Activated CD8-positive, alpha-beta memory T cell treated with anti-CD3 and anti-CD28 coated beads, Interleukin-2, amount 10 ng/mL, durations not matched to agents 7 days and 5 days (primary cell): ENCODE results near the gene CRIP1. TPM values are rescaled to one million over a fixed set of nuclear protein-coding genes. Genes with fewer than 3 reads are reported as not detected.

ENCODE experiments used
- ATAC-seq: fragments of 150-1000 bp; cut with Tn5 transposase; one replicate; pipeline ENCODE4 v1.10.0; 2021; ENCODE audit warnings: moderate library complexity
- CTCF ChIA-PET: fragments of 350-600 bp; sonication (Branson Sonifier 250); formaldehyde crosslinking; loops from one replicate; lab custom pipeline; 2021; ENCODE audit warnings: antibody characterized with exemption; lab: Charles Lee
- DNase-seq: peaks from one replicate; pipeline ENCODE4 v3.0.0-alpha.2; 2020
- H3K27ac Mint-ChIP-seq: one replicate; pipeline ENCODE4 v1.8.0; 2021; ENCODE audit warnings: mild to moderate bottlenecking, mixed read lengths
- H3K27me3 Mint-ChIP-seq: one replicate; pipeline ENCODE4 v1.8.0; 2021; ENCODE audit warnings: mixed read lengths
- H3K36me3 Mint-ChIP-seq: one replicate; pipeline ENCODE4 v1.8.0; 2021; ENCODE audit warnings: mild to moderate bottlenecking, mixed read lengths
- H3K4me1 Mint-ChIP-seq: one replicate; pipeline ENCODE4 v1.8.0; 2021; ENCODE audit warnings: mixed read lengths
- H3K4me3 Mint-ChIP-seq: one replicate; pipeline ENCODE4 v1.8.0; 2021; ENCODE audit warnings: mild to moderate bottlenecking, moderate library complexity, mixed read lengths
- H3K9me3 Mint-ChIP-seq: one replicate; pipeline ENCODE4 v1.8.0; 2022; ENCODE audit warnings: low read depth, mixed read lengths
- total RNA-seq, 2 experiments: library from RNA; stranded (reverse); gene quantifications; one replicate each; pipeline ENCODE4 v1.2.3, GENCODE V29; 2021

CRIP1 gene
- total RNA-seq, 2 experiments from 2014 or later = 546 to 574 TPM

DNA sequence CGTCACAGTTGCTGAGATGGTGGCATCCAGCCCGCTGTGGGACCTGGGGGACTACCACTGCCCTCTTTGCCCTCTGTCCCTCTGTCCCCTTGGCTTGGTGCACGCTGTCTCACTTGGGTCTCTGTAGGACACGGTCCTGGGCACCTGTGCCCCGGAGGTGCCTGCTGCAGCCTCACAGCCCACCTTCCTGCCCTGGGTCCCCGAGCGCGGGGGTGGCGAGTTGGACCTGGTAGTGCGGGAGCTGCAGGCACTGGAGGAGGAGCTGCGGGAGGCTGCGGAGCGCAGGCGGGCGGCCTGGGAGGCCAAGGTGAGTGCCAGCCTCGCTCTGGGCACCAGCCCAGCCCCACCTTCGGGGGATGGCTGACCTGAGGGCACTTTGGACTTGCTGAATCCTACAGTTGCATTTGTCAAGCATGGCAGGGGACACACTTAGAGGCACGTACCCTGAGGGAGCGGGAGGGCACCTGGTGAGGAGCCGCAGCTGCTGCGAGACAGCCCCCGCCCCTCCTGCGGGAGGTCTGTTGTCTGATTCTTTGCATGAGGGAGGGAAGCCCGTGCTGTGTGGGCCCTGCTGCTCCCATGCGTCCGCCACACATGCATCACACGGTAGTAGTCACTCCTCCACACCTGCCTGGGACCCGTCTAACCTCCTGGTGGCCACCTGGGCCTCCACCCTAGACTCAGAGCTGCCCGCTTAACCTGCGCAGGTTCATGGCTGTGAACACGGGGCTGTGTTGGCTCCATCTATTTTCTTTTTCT is 11.2 kb downstream of the CRIP1 start:
- no peaks in the 10 kb centered on the region for H3K27me3 Mint-ChIP-seq

DNA sequence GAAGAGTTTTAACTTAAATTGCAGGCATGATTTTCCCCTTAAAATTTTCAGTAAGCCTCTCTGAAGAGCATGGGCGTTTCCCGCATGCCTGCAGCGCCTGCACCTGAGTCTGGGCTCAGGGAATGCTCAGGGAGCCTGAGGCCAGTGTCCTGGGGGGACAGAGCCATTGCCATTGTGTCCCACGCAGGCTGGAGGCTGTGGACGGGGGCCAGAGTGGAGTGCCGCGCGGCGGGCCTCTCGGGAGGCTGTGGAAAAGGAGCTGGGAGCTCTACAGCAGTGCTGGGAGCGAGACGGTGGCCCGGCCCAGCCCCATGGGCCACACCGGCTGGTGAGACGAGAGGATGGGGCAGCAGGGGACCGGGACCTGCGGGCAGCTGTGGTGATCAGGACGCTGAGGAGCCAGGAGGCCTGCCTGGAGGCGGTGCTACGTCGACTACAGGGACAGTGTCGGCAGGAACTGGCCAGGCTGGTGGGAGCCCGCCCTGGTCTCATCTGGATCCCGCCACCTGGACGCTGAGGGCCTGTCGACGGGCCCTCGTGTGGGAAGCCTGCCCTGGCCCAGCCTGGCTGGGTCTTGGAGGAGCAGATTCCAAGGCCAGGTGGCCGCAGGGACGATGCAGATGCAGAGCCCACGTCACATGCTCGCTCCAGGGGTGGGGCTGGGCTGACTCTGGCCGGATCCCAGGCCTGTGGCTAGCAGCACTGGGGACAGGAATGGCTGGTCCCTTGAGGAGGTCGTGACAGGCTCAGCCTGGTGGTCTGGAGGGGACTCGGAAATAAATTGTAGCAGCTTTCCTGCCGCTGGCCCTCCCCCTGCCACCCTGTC is 12.0 kb downstream of the CRIP1 start:
- Mint-ChIP-seq H3K4me1 (no peaks in the 10 kb centered on the region), H3K9me3 (no peaks in the 10 kb centered on the region), H3K4me3 (no peak overlapping the region), H3K36me3 (no peaks in the 10 kb centered on the region), H3K27me3 (no peaks in the 10 kb centered on the region), H3K27ac (no peak overlapping the region)
- no peak for DNase-seq
- CTCF ChIA-PET = no interaction called here
- ATAC-seq = no peak

More for the DNA sequence above, 11.2 kb downstream of the CRIP1 start:
- no peak overlapping the region for H3K27ac Mint-ChIP-seq
- no peaks in the 10 kb centered on the region for H3K4me1 Mint-ChIP-seq
- no peak overlapping the region for H3K4me3 Mint-ChIP-seq
- ATAC-seq = no peak
- DNase-seq = no peak
- H3K9me3 Mint-ChIP-seq = no peaks in the 10 kb centered on the region
- H3K36me3 Mint-ChIP-seq = no peaks in the 10 kb centered on the region
- CTCF ChIA-PET = no interaction called here

DNA sequence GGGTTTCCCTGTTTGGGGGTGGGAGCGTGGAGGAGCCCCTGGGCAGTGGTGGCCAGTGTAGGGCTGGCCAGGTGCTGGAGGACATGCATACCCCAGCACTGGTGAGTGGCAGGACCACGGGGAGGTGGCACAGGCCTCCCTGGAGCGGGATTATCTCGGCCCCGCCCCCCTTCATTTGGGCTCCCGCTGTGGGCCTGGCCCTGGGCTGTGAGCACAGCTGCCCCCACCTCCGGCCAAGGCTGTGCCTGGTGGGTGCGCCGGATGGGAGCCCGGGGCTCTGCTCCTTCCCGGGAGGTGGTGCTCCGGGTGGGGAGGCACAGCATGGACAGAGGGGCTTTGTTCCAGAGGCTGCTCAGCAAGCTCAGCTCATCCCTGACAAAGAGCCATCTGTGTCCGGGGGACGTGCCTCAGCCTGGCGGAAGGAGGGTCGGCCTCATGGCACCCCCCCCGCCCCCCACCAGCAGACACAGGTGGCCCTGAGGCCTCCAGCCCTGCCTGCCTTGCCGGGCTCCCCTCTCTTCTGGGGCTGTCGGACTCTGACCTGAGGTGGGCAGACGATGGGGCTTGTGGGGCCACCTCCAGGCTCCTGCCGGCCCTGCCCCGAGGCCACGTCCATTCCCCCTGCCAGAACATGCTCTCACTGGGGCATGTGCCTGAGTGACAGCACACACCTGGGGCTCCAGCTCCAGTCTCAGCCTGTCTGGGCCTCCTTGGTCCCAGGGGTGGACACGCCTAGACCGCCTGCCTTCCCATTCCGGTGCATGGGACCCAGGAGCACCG is 12.8 kb downstream of the CRIP1 start:
- Mint-ChIP-seq H3K9me3 (no peaks in the 10 kb centered on the region), H3K4me3 (no peak overlapping the region), H3K27ac (no peak overlapping the region), H3K27me3 (no peaks in the 10 kb centered on the region), H3K36me3 (no peaks in the 10 kb centered on the region), H3K4me1 (no peaks in the 10 kb centered on the region)
- DNase-seq (no peak), ATAC-seq (no peak)
- CTCF ChIA-PET = no interaction called here

- no peaks in the 10 kb centered on the region for H3K9me3 Mint-ChIP-seq
- H3K36me3 Mint-ChIP-seq = no peaks in the 10 kb centered on the region
- H3K27me3 Mint-ChIP-seq = no peaks in the 10 kb centered on the region
- no peaks in the 10 kb centered on the region for H3K4me1 Mint-ChIP-seq
- no peak overlapping the region for H3K27ac Mint-ChIP-seq
- CTCF ChIA-PET = interaction anchor here (0.9 kb wide), 1 partner anchor 9 kb away, joined by 3 read pairs; no protein-coding TSS in a partner anchor
- H3K4me3 Mint-ChIP-seq = no peak overlapping the region
- DNase-seq (no peak), ATAC-seq (no peak)
These were observed 13.5 kb downstream of the CRIP1 start for GRCh38 chr14:105500036-105500725.

- no peak overlapping the region for H3K4me3 Mint-ChIP-seq
- H3K36me3 Mint-ChIP-seq = no peaks in the 10 kb centered on the region
- H3K27me3 Mint-ChIP-seq = no peaks in the 10 kb centered on the region
- no peak for ATAC-seq
- CTCF ChIA-PET = interaction anchor here (0.9 kb wide), 2 partner anchors 9 to 11 kb away, joined by 3 to 4 read pairs; no protein-coding TSS in a partner anchor
- DNase-seq = no peak
- H3K4me1 Mint-ChIP-seq = no peaks in the 10 kb centered on the region
- H3K9me3 Mint-ChIP-seq = no peaks in the 10 kb centered on the region
- no peak overlapping the region for H3K27ac Mint-ChIP-seq
These were observed 14.0 kb downstream of the CRIP1 start for GRCh38 chr14:105500726-105501101.

DNA sequence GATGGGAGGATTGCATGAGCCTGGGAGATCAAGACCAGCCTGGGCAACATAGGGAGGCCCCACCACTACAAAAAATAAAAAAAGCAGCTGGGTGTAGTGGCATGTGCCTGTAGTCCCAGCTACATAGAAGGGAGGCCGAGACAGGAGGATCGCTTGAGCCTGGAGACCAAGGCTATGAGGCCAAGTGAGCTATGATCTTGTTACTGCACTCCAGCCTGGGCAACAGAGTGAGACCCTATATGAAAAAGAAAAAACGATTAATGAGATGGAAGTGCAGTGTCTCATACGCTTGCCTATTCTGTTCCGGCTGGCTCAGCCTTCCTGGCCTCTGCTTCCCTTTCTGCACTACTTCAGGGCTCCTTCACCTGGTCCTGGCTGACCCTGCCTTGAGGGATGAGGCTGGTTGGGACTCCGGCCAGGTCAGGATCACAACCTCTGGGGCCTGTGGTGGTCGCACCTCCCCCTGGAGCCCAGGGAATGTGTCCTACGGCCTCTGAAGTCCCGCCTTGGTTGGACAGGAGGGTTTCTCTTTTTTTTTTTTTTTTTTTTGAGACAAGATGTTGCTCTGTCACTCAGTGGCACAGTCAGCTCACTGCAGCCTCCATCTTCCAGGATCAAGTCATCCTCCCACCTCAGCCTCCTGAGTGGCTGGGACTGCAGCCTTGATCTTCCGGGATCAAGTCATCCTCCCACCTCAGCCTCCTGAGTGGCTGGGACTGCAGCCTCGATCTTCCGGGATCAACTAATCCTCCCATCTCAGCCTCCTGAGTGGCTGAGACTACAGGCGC is 15.0 kb downstream of the CRIP1 start:
- H3K4me1 Mint-ChIP-seq = no peaks in the 10 kb centered on the region
- peaks cover 3% of the 10 kb centered on the region for H3K27me3 Mint-ChIP-seq
- DNase-seq (no peak), ATAC-seq (no peak)
- no peaks in the 10 kb centered on the region for H3K9me3 Mint-ChIP-seq
- no peak overlapping the region for H3K4me3 Mint-ChIP-seq
- CTCF ChIA-PET = interaction anchor here (0.6 to 1.6 kb wide), 3 partner anchors 12 to 74 kb away, joined by 3 to 5 read pairs (median 4); no protein-coding TSS in a partner anchor
- no peaks in the 10 kb centered on the region for H3K36me3 Mint-ChIP-seq
- no peak overlapping the region for H3K27ac Mint-ChIP-seq

DNA sequence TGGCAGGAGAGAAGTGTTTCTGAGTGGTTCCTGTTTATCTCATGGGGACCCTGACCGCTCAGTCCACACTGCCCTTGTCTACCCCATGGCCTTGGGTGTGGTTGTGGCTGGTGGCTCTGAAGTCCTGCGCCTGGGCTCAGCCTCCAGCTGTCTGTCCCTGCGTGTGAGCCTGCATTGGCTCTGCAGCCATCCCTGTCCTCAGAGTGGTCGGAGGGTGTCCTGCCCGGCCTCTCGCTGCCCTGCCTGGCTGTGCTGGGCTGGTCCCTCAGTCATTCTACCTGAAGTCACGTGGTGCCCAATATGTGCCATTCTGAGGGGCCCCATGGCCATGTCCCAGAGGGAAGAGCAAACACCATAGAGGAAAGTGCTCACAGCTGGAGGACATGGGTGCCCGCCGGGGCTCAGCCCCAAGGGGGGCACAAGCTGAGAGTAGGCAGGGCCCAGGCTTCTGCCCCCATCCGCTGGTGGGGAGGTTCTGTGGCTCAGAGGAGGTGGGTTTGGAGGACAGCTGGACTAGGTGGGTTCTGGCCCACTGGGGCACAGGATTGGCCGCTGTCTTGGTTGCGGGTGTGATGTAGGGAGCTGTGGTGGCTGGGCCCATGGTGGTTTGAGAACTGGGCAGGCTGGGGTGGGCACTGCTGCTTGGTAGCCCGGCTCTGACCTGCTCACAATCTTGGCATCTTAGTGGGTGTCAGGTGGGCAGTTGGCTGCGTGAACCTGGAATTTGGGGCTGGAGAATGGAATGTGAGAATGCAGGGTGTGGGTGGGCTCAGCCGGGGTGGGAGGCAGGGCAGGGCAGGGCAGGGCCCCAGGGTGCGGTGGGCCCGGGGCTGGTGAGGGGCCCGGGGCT is 16.0 kb downstream of the CRIP1 start:
- no peak for DNase-seq
- H3K27ac Mint-ChIP-seq = no peak overlapping the region
- CTCF ChIA-PET = interaction anchor here (0.8 to 1.6 kb wide), 2 partner anchors 34 to 55 kb away, joined by 3 read pairs; no protein-coding TSS in a partner anchor

DNA sequence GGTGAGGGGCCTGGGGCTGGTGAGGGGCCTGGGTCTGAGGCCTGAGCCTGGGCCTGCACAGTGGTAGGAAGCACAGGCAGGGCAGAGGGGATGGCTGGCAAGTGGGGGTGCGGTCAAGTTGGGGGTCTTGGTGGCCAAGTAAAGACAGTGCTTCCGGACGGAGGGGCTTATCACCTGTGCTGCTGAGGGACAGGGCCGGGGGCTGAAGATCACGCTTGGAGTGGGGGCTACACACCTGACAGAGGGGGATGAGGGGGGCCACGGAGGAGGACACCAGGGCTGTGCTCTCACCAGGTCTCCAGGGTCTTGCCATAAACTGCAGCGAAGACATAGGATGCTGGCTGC is 16.6 kb downstream of the CRIP1 start:
- CTCF ChIA-PET = interaction anchor here (0.8 to 1.6 kb wide), 2 partner anchors 34 to 55 kb away, joined by 3 read pairs; no protein-coding TSS in a partner anchor
- Mint-ChIP-seq H3K36me3 (no peaks in the 10 kb centered on the region), H3K27me3 (peaks cover 10% of the 10 kb centered on the region), H3K9me3 (no peaks in the 10 kb centered on the region), H3K4me3 (no peak overlapping the region), H3K4me1 (peaks cover 3% of the 10 kb centered on the region), H3K27ac (no peak overlapping the region)
- ATAC-seq (no peak), DNase-seq (no peak)

More for the DNA sequence above, 16.0 kb downstream of the CRIP1 start:
- Mint-ChIP-seq H3K9me3 (no peaks in the 10 kb centered on the region), H3K36me3 (no peaks in the 10 kb centered on the region), H3K27me3 (peaks cover 5% of the 10 kb centered on the region), H3K4me3 (no peak overlapping the region), H3K4me1 (no peaks in the 10 kb centered on the region)
- no peak for ATAC-seq

DNA sequence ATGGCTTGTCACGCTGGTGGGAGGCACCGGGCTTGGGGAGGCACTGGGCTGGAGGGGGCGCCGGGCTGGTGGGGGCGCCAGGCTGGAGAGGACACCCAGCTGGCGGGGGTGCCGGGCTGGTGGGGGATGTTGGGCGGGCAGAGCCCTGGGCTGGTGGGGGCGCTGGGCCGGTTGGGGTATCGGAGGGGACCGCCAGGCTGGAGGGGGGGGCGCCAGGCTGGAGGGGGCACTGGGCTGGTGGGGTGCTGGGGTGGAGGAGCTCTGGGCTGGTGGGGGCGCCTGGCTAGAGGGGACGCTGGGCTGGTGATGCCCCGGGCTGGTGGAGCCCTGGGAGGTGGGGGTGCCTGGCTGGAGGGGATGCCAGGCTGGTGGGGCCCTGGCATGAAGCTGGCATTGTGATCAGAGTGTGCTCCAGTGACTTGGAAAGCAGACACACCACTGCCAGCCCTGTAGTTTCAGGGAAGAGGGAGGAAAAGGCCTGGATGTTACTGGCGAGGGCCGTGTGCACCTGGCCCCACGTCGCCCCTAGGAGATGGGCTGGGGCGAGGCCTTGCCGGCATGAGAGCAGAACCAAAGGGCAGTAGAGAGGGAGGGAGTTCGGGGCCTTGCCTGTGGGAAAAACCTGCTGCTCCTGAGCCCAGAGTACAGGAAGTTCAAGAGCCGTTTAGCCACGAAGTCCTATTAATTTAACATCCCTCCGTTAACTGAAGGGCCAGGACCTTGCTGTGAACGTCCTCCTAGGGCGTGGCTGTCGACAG is 17.4 kb downstream of the CRIP1 start:
- DNase-seq = no peak
- Mint-ChIP-seq H3K4me3 (no peak overlapping the region), H3K27ac (no peak overlapping the region), H3K9me3 (no peaks in the 10 kb centered on the region), H3K27me3 (peaks cover 15% of the 10 kb centered on the region), H3K4me1 (peaks cover 3% of the 10 kb centered on the region), H3K36me3 (no peaks in the 10 kb centered on the region)
- CTCF ChIA-PET = no interaction called here
- ATAC-seq = no peak

DNA sequence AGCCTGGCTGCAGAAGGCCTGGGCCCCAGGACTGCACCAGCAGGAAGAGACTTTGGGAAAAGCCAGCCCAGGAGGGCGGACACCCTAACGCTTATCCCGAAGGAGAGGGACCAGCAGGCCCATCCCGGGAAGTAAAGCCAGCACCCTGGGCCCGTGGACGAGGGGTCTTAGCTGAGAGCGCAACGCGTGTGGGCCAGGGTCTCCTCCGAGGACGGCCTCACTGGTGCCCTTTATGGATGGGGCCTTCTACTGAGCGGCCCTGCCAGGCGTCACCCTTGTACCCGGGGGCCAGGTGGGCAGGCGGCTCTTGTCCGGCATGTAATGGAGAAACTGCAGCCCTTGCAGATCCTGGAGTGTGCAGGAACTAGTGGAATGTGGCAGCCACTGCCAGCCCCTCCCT is 18.4 kb downstream of the CRIP1 start:
- H3K4me3 Mint-ChIP-seq = no peak overlapping the region
- peaks cover 3% of the 10 kb centered on the region for H3K4me1 Mint-ChIP-seq
- no peaks in the 10 kb centered on the region for H3K9me3 Mint-ChIP-seq
- DNase-seq (no peak), ATAC-seq (no peak)
- peaks cover 15% of the 10 kb centered on the region for H3K27me3 Mint-ChIP-seq
- H3K36me3 Mint-ChIP-seq = no peaks in the 10 kb centered on the region
- H3K27ac Mint-ChIP-seq = no peak overlapping the region
- CTCF ChIA-PET = interaction anchor here (0.8 to 1.0 kb wide), 2 partner anchors 23 to 24 kb away, joined by 3 read pairs; no protein-coding TSS in a partner anchor

GRCh38 chr14:105507247-105507646 is 20.6 kb downstream of the CRIP1 start:
- Mint-ChIP-seq H3K36me3 (no peaks in the 10 kb centered on the region), H3K27ac (no peak overlapping the region), H3K4me1 (peaks cover 3% of the 10 kb centered on the region), H3K4me3 (no peak overlapping the region), H3K27me3 (peaks cover 27% of the 10 kb centered on the region), H3K9me3 (no peaks in the 10 kb centered on the region)
- CTCF ChIA-PET = interaction anchor here (0.7 to 1.1 kb wide), 2 partner anchors 18 to 21 kb away, joined by 3 to 4 read pairs; no protein-coding TSS in a partner anchor
- DNase-seq = no peak
- no peak for ATAC-seq
